GM10266 (cell line): Measurements from ENCODE around the gene CASP8AP2.
A peak's percentile ranks its signal among the peaks of the same experiment; 100 is the strongest.
"Not testable (repeated sequence)": the region's sequence is repeated elsewhere in the genome, so short reads cannot be mapped to it uniquely, and the experiment has no call there.

Experiments used
- DNase-seq: peaks from one replicate; pipeline ENCODE4 v3.0.0; 2012; ENCODE audit errors: extremely low spot score
- CTCF ChIP-seq: IDR thresholded peaks from 2 replicates; pipeline ENCODE4 v1.5.1; 2012; ENCODE audit warnings: mild to moderate bottlenecking, low read depth; ENCODE audit not compliant: control insufficient read depth, insufficient read depth; ENCODE audit errors: missing control alignments

CASP8AP2 gene

GRCh38 chr6:89840538-89840937, 10.9 kb downstream of the CASP8AP2 start:
- no peak for DNase-seq
- TF ChIP-seq CTCF, result no peak

- DNase-seq, result no peak
- no peak for TF ChIP-seq CTCF
These were observed 12.5 kb downstream of the CASP8AP2 start for GRCh38 chr6:89842228-89842627.

- TF ChIP-seq CTCF, result no peak
- no peak for DNase-seq
These were observed 13.4 kb downstream of the CASP8AP2 start for GRCh38 chr6:89843070-89843469.

GRCh38 chr6:89847513-89847912, 17.8 kb downstream of the CASP8AP2 start:
- not testable (repeated sequence) for DNase-seq

- DNase-seq, result no peak
- TF ChIP-seq CTCF, result no peak
These were observed 23.4 kb downstream of the CASP8AP2 start for GRCh38 chr6:89853068-89853467.

GRCh38 chr6:89858041-89858440, 28.4 kb downstream of the CASP8AP2 start:
- no peak for TF ChIP-seq CTCF
- no peak for DNase-seq

GRCh38 chr6:89859744-89860143, 30.1 kb downstream of the CASP8AP2 start:
- TF ChIP-seq CTCF, result no peak
- peak; percentile 22 for DNase-seq

- no peak for TF ChIP-seq CTCF
- peak; percentile 28 for DNase-seq
These were observed 32.6 kb downstream of the CASP8AP2 start for GRCh38 chr6:89862273-89862672.
